NCI-H2107 treated with DMSO at 0.1 percent for 48 hours (cell line): ENCODE data around the gene NAALADL2.
"Not testable (repeated sequence)": the region's sequence is repeated elsewhere in the genome, so short reads cannot be mapped to it uniquely, and the experiment has no call there.

Source experiments
- DNase-seq: peaks from one replicate; lab custom pipeline; 2025; ENCODE audit not compliant: unreplicated experiment; lab: John Stamatoyannopoulos, UW

The NAALADL2 gene

GRCh38 chr3:175248832-175249231 lies 389.7 kb downstream of the NAALADL2 start:
- DNase-seq: no peak

DNA sequence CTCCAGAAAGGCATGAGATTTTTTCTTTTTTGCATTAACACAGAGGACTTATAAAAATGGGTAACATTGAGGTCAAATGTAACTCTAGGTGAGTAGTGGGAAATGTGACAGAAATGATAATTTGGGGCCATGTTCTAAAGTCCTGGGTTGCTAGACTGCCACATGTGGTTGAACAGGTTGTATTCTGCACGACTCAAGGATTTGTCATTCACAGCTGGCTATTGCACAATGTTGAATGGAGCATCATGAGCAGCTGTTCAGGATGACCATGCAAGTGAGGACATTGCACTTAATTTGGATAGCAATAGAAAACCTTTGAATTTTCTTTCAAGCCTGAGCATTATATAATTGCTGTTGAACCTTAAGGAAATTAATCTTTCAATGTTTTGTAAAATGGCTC lies 396.6 kb downstream of the NAALADL2 start:
- no peak for DNase-seq

- DNase-seq: no peak
Observed at GRCh38 chr3:175257123-175257522, 398.0 kb downstream of the NAALADL2 start.

GRCh38 chr3:175258763-175259162 lies 399.6 kb downstream of the NAALADL2 start:
- DNase-seq: no peak

DNA sequence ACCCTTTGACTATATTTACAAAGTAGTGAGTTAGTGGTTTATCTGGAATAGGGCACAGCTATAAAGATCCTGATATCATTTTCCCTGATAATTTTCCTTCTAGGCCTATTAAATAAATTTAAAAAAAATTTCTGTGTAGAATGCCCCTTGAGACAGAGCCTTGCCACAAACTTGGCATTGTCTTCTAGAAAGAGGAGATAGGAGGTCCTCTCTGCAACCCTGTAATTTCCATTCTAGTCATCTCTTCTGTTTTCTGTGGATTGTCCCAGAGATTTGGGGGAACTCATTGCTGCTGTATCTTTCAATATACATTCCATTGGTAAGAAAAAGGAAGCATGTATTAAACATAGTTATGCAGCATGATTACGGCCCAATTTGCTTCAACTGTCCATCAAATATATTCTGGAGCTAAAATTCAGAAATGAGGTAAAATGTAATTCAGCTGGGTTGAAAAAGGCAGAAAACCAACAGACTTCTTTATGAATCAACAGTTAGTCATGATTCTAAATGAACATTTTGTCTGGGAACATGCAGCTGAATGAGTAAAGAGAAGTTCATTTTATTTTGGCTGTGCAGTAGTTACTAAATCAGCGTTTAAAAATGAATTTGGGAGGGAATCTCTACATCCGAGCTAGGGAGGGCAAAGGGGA lies 401.1 kb downstream of the NAALADL2 start:
- DNase-seq: no peak

DNA sequence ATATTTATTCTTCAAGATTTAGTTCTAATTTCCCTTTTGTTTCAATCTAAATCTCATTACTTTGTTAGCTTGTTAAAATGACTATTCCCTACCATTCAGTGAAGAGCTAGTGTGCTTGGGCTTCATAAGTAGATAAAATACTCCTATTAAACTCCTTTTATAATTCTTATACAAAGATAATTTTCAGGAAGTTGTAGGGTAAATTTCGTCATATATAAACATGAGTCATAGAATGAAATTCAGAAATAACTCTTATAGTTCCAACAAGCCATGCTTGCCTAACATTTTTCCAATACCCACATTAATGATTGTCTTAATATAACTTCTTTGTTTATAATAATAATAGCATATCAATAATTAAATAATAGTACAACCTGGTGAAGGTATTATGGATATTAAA lies 407.3 kb downstream of the NAALADL2 start:
- DNase-seq: no peak

DNA sequence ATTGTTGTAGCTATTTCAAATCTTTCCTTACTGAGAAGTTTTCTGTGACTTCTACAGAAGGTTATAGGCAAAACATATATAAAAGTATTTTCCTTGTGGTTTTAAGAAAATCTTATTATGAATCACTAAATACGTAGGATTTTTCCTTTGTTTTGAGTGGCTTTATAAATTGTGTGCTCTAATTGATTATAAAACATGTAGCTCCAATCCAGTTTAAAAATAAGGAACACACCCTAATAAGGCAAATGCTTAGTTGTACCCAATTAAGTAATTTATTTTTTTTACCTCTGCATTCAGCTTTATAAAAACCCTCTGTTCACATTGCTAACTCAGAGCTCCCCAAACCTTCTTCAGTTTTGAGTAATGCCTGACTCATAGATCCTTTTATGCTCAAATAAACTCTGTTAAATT lies 408.0 kb downstream of the NAALADL2 start:
- DNase-seq: no peak

GRCh38 chr3:175267561-175267960 lies 408.4 kb downstream of the NAALADL2 start:
- DNase-seq: no peak

DNA sequence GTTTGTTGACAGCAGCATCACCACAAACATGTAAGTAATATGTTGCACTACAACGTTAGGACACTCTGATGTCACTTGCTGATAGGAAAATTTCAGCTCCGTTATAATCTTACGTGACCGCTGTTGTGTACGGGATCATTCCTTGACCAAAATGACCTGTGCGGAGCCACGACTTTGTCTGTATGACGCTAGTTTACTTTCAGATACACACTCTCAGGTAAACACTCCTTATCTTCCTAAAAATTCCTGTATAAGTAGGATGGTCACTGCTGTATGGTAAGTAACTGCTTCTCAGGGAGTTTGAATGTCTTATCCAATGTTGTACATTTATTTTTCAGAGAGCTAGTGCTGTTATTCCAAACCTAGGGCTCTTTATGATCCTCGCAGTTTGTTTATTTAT lies 410.3 kb downstream of the NAALADL2 start:
- DNase-seq: no peak

DNA sequence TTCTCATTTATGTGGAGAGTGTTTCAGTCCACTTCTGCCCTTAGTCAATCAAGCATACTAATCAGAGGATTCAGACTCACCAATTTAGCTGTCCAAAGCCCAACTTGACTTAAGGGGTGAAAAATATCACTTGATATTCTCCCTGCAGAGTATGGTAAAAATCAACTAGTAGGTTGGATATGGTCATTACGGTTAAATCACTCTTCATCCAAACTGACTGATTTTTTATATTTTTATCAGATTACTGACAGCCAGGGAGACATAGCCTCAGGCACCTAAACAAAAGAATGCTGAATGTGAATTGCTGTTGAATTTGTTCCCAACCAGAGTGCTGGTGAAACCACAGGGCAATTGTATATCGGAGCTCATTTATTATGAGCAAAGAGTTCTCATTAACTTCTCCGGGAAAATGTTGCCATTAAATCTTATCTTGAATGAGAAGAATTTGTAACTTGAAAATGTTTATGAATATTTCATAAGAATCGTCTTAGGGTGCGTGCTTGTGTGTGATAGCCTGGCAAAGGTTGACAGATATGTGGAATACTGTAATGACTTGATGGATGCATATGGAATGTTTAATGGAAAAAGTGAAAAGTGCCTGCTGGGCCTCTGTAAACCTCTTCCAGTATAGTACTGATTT lies 411.2 kb downstream of the NAALADL2 start:
- peak; percentile 88 for DNase-seq

- peak; percentile 62 for DNase-seq
Observed at GRCh38 chr3:175270866-175271265, 411.7 kb downstream of the NAALADL2 start.

GRCh38 chr3:175271465-175271864 lies 412.3 kb downstream of the NAALADL2 start:
- DNase-seq: not testable (repeated sequence)

- DNase-seq: no peak
Observed at GRCh38 chr3:175272392-175272791, 413.3 kb downstream of the NAALADL2 start.

- no peak for DNase-seq
Observed at GRCh38 chr3:175273573-175273972, 414.4 kb downstream of the NAALADL2 start.

DNA sequence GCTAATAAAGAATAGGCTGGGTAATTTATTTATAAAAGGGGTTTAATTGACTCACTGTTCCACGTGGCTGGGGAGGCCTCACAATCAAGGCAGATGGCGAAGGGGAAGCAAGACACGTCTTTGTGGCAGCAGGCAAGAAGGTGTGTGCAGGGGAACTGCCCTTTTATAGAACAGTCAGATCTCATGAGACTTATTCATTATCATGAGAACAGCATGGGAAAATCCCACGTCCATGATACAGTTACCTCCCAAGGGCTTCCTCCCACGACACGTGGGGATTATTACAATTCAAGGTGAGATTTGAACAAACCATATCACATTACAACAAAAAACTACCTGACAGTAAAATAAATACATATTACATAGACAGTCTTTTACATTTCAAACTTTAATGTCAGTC lies 414.9 kb downstream of the NAALADL2 start:
- DNase-seq: peak; percentile 93

GRCh38 chr3:175274474-175275218 lies 415.5 kb downstream of the NAALADL2 start:
- DNase-seq: peak; percentile 93

- DNase-seq: no peak
Observed at GRCh38 chr3:175278680-175279079, 419.5 kb downstream of the NAALADL2 start.

DNA sequence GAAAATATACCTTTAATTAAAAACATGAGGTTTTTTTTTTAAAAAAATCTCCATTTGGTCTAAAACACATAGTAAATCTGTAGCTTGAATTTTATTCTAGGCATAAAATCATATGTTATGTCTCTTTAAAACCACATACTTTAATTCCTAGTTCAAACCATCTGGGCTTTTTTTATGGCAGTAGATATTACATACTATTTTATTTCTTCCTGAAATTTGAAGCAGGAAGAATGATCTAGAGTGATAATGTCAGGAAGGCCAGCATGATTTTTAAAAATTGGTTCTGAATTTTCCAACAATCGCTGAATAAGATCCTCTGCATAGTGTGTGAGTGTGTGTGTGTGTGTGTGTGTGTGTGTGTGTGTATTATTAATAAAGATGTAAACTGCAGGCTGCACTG lies 420.3 kb downstream of the NAALADL2 start:
- no peak for DNase-seq

DNA sequence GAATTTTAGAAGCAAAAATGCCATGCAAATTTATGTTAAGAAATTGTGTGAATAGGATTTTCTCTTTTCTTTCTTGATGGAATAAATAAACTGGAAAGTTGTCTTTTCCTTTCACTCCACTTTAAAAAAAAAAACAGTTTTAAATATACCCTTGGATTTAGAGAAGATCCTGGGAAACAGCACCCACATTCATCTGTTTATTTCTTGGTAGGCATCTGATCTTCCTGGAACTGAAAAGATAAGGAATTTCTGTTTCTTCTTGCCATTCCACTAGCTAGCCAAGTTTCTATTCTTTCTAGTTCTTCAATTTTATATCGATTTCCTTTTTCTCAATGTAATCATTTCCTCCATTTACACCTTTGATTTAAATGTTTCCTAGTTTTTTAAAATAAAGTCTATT lies 420.8 kb downstream of the NAALADL2 start:
- no peak for DNase-seq

DNA sequence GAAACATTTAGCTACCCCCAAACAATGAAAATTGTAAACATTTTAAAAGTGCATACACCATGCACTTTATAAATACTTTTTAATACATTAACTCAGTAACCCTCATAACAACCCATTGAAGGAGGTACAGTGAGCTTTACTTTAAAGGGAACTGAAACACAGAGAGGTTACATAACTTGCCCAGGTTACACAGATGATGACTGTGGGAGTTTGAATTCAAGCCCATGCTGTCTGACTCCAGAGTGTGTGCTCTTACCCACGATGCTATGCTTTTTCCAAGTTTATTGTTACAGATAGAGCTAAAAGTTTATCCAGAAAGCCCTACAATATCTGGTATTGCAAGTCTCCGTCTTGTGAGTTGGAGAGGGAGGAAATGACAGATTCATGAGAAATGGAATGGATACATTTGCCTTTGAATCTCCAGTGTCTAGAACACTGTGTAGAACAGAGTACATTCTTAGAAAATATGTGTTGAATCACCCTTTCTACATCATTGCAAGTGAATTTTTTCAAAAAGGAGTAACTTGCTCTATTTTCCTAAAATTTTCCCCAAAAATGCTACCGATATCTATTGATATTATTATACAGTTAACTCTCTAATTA lies 428.3 kb downstream of the NAALADL2 start:
- DNase-seq: no peak

GRCh38 chr3:175288621-175289020 lies 429.5 kb downstream of the NAALADL2 start:
- DNase-seq: no peak

GRCh38 chr3:175294793-175295192 lies 435.7 kb downstream of the NAALADL2 start:
- no peak for DNase-seq
